ENCODE data around the gene HSD17B1. TPM values are rescaled to one million over a fixed set of nuclear protein-coding genes. Genes with fewer than 3 reads are reported as not detected.
"Not testable (repeated sequence)": the region's sequence is repeated elsewhere in the genome, so short reads cannot be mapped to it uniquely, and the experiment has no call there.

Gene HSD17B1
- total RNA-seq, 1 experiment from 2014 or later, result 0.22 TPM

- DNase-seq, result no peak
- H3K9me3 ChIP-seq (ENCODE audit: low read length), result no peaks in the 10 kb centered on the region
These were observed 14.2 kb upstream of the HSD17B1 start for GRCh38 chr17:42538482-42538881.

GRCh38 chr17:42540558-42540957, 12.2 kb upstream of the HSD17B1 start:
- not testable (repeated sequence) for H3K27ac ChIP-seq (ENCODE audit: low read length); H2AFZ ChIP-seq (ENCODE audit: low read length); H3K9me2 ChIP-seq (replicated peaks; ENCODE audit: insufficient read depth, low read length); H3K27me3 ChIP-seq (ENCODE audit: low read length); H3K4me3 ChIP-seq (ENCODE audit: low read length); DNase-seq; H3K4me2 ChIP-seq (ENCODE audit: low read depth, low read length, poor library complexity, severe bottlenecking); H3K9ac ChIP-seq (ENCODE audit: low read length); H3K9me3 ChIP-seq (ENCODE audit: low read length)
- H3K36me3 ChIP-seq (ENCODE audit: insufficient read depth, low read length), result peaks cover 16% of the 10 kb centered on the region
- peaks cover 12% of the 10 kb centered on the region; the same call in 1 of the 2 replicates for H4K20me1 ChIP-seq (ENCODE audit: insufficient read depth, low read depth, low read length)
- peaks cover 18% of the 10 kb centered on the region for H3K79me2 ChIP-seq (ENCODE audit: low read length)
- H3K4me1 ChIP-seq (ENCODE audit: low read length), result peaks cover 14% of the 10 kb centered on the region

More at GRCh38 chr17:42538482-42538881, 14.2 kb upstream of the HSD17B1 start:
- no peak overlapping the region for H2AFZ ChIP-seq (ENCODE audit: low read length)
- peaks cover 18% of the 10 kb centered on the region for H3K79me2 ChIP-seq (ENCODE audit: low read length)
- H3K27me3 ChIP-seq (ENCODE audit: low read length), result no peaks in the 10 kb centered on the region
- H4K20me1 ChIP-seq (ENCODE audit: insufficient read depth, low read depth, low read length), result peaks cover 12% of the 10 kb centered on the region; the same call in 1 of the 2 replicates
- H3K27ac ChIP-seq (ENCODE audit: low read length), result no peak overlapping the region
- no peak overlapping the region for H3K9ac ChIP-seq (ENCODE audit: low read length)
- H3K4me1 ChIP-seq (ENCODE audit: low read length), result peaks cover 21% of the 10 kb centered on the region
- no peaks in the 10 kb centered on the region for H3K9me2 ChIP-seq (replicated peaks; ENCODE audit: insufficient read depth, low read length)
- no peak overlapping the region for H3K4me2 ChIP-seq (ENCODE audit: low read depth, low read length, poor library complexity, severe bottlenecking)
- H3K4me3 ChIP-seq (ENCODE audit: low read length), result no peak overlapping the region
- H3K36me3 ChIP-seq (ENCODE audit: insufficient read depth, low read length), result peaks cover 16% of the 10 kb centered on the region

GRCh38 chr17:42541041-42541833, 11.5 kb upstream of the HSD17B1 start:
- no peaks in the 10 kb centered on the region for H3K9me2 ChIP-seq (replicated peaks; ENCODE audit: insufficient read depth, low read length)
- H3K9me3 ChIP-seq (ENCODE audit: low read length), result no peaks in the 10 kb centered on the region
- no peak overlapping the region for H3K4me3 ChIP-seq (ENCODE audit: low read length)
- no peak for DNase-seq
- no peak overlapping the region for H3K4me2 ChIP-seq (ENCODE audit: low read depth, low read length, poor library complexity, severe bottlenecking)
- no peaks in the 10 kb centered on the region for H3K27me3 ChIP-seq (ENCODE audit: low read length)
- peaks cover 16% of the 10 kb centered on the region for H3K36me3 ChIP-seq (ENCODE audit: insufficient read depth, low read length)
- H3K9ac ChIP-seq (ENCODE audit: low read length), result no peak overlapping the region
- peaks cover 12% of the 10 kb centered on the region; the same call in 1 of the 2 replicates for H4K20me1 ChIP-seq (ENCODE audit: insufficient read depth, low read depth, low read length)
- no peak overlapping the region for H3K27ac ChIP-seq (ENCODE audit: low read length)
- H3K4me1 ChIP-seq (ENCODE audit: low read length), result peaks cover 10% of the 10 kb centered on the region
- H3K79me2 ChIP-seq (ENCODE audit: low read length), result peaks cover 18% of the 10 kb centered on the region
- H2AFZ ChIP-seq (ENCODE audit: low read length), result no peak overlapping the region

GRCh38 chr17:42543190-42544079, 9.3 kb upstream of the HSD17B1 start:
- no peaks in the 10 kb centered on the region for H3K27me3 ChIP-seq (ENCODE audit: low read length)
- no peaks in the 10 kb centered on the region for H3K9me3 ChIP-seq (ENCODE audit: low read length)
- no peak overlapping the region for H3K27ac ChIP-seq (ENCODE audit: low read length)
- H3K36me3 ChIP-seq (ENCODE audit: insufficient read depth, low read length), result peaks cover 11% of the 10 kb centered on the region
- H3K9ac ChIP-seq (ENCODE audit: low read length), result no peak overlapping the region
- 0 out of 2 replicates have a peak, but pooled peaks cover under 1% of the 10 kb centered on the region for H4K20me1 ChIP-seq (ENCODE audit: insufficient read depth, low read depth, low read length)
- H2AFZ ChIP-seq (ENCODE audit: low read length), result no peak overlapping the region
- no peak for DNase-seq
- H3K4me1 ChIP-seq (ENCODE audit: low read length), result peaks cover 7% of the 10 kb centered on the region
- 0 out of 2 replicates have a peak, but pooled peaks cover under 1% of the 10 kb centered on the region for H3K79me2 ChIP-seq (ENCODE audit: low read length)
- no peaks in the 10 kb centered on the region for H3K9me2 ChIP-seq (replicated peaks; ENCODE audit: insufficient read depth, low read length)
- H3K4me3 ChIP-seq (ENCODE audit: low read length), result no peak overlapping the region
- no peak overlapping the region for H3K4me2 ChIP-seq (ENCODE audit: low read depth, low read length, poor library complexity, severe bottlenecking)

- no peaks in the 10 kb centered on the region for H3K27me3 ChIP-seq (ENCODE audit: low read length)
- H3K27ac ChIP-seq (ENCODE audit: low read length), result no peak overlapping the region
- H3K9ac ChIP-seq (ENCODE audit: low read length), result no peak overlapping the region
- no peak overlapping the region for H2AFZ ChIP-seq (ENCODE audit: low read length)
- no peaks in the 10 kb centered on the region for H3K9me2 ChIP-seq (replicated peaks; ENCODE audit: insufficient read depth, low read length)
- no peaks in the 10 kb centered on the region for H3K9me3 ChIP-seq (ENCODE audit: low read length)
- H3K4me3 ChIP-seq (ENCODE audit: low read length), result no peak overlapping the region
- no peak for DNase-seq
- H3K4me1 ChIP-seq (ENCODE audit: low read length), result peaks cover 15% of the 10 kb centered on the region
- H3K36me3 ChIP-seq (ENCODE audit: insufficient read depth, low read length), result peaks cover 3% of the 10 kb centered on the region; the same call in 1 of the 2 replicates
- no peak overlapping the region for H3K4me2 ChIP-seq (ENCODE audit: low read depth, low read length, poor library complexity, severe bottlenecking)
- H4K20me1 ChIP-seq (ENCODE audit: insufficient read depth, low read depth, low read length), result no peaks in the 10 kb centered on the region
- no peaks in the 10 kb centered on the region for H3K79me2 ChIP-seq (ENCODE audit: low read length)
These were observed 7.8 kb upstream of the HSD17B1 start for GRCh38 chr17:42544874-42545283.

GRCh38 chr17:42545755-42546505, 6.8 kb upstream of the HSD17B1 start:
- H3K4me2 ChIP-seq (ENCODE audit: low read depth, low read length, poor library complexity, severe bottlenecking); H3K9ac ChIP-seq (ENCODE audit: low read length); H3K9me2 ChIP-seq (replicated peaks; ENCODE audit: insufficient read depth, low read length); H3K9me3 ChIP-seq (ENCODE audit: low read length); H2AFZ ChIP-seq (ENCODE audit: low read length); H3K36me3 ChIP-seq (ENCODE audit: insufficient read depth, low read length); H3K79me2 ChIP-seq (ENCODE audit: low read length); H4K20me1 ChIP-seq (ENCODE audit: insufficient read depth, low read depth, low read length); H3K27ac ChIP-seq (ENCODE audit: low read length); DNase-seq; H3K27me3 ChIP-seq (ENCODE audit: low read length); H3K4me3 ChIP-seq (ENCODE audit: low read length): not testable (repeated sequence)
- H3K4me1 ChIP-seq (ENCODE audit: low read length), result peaks cover 15% of the 10 kb centered on the region

GRCh38 chr17:42547001-42547461, 5.7 kb upstream of the HSD17B1 start:
- H3K27ac ChIP-seq (ENCODE audit: low read length), result no peak overlapping the region
- no peaks in the 10 kb centered on the region for H3K27me3 ChIP-seq (ENCODE audit: low read length)
- no peaks in the 10 kb centered on the region for H3K9me3 ChIP-seq (ENCODE audit: low read length)
- H3K4me2 ChIP-seq (ENCODE audit: low read depth, low read length, poor library complexity, severe bottlenecking), result no peak overlapping the region
- H3K4me1 ChIP-seq (ENCODE audit: low read length), result peaks cover 15% of the 10 kb centered on the region
- no peak for DNase-seq
- H3K9me2 ChIP-seq (replicated peaks; ENCODE audit: insufficient read depth, low read length), result no peaks in the 10 kb centered on the region
- no peaks in the 10 kb centered on the region for H3K79me2 ChIP-seq (ENCODE audit: low read length)
- H3K9ac ChIP-seq (ENCODE audit: low read length), result no peak overlapping the region
- H4K20me1 ChIP-seq (ENCODE audit: insufficient read depth, low read depth, low read length), result no peaks in the 10 kb centered on the region
- H2AFZ ChIP-seq (ENCODE audit: low read length), result no peak overlapping the region
- no peaks in the 10 kb centered on the region for H3K36me3 ChIP-seq (ENCODE audit: insufficient read depth, low read length)
- no peak overlapping the region for H3K4me3 ChIP-seq (ENCODE audit: low read length)
